H9 (cell line): Measurements from ENCODE around the gene UMPS. TPM values are rescaled to one million over a fixed set of nuclear protein-coding genes. Genes with fewer than 3 reads are reported as not detected.

Experiments
- DNase-seq: peaks from one replicate; pipeline ENCODE4 v3.0.0-alpha.2; 2017
- H2AFZ ChIP-seq: one replicate; pipeline ENCODE4 v1.6.1; 2013; ENCODE audit warnings: mild to moderate bottlenecking, low read length, control low read depth, moderate library complexity
- H2AK5ac ChIP-seq: 2 replicates; pipeline ENCODE4 v1.6.1; 2013; ENCODE audit warnings: low read length, control low read depth, mixed read lengths; ENCODE audit not compliant: insufficient read length
- H2BK120ac ChIP-seq: one replicate; pipeline ENCODE4 v1.6.1; 2013; ENCODE audit warnings: low read depth, mild to moderate bottlenecking, low read length, control low read depth, inconsistent platforms; ENCODE audit not compliant: poor library complexity, severe bottlenecking
- H2BK12ac ChIP-seq: 2 replicates; pipeline ENCODE4 v1.6.1; 2013; ENCODE audit warnings: low read length, control low read depth, mixed read lengths, low read depth; ENCODE audit not compliant: insufficient read length
- H2BK15ac ChIP-seq: 2 replicates; pipeline ENCODE4 v1.6.1; 2013; ENCODE audit warnings: low read depth, low read length, control low read depth
- H2BK20ac ChIP-seq: one replicate; pipeline ENCODE4 v1.6.1; 2013; ENCODE audit warnings: low read depth, mild to moderate bottlenecking, low read length, control low read depth, inconsistent platforms; ENCODE audit not compliant: poor library complexity, severe bottlenecking
- H2BK5ac ChIP-seq: 2 replicates; pipeline ENCODE4 v1.6.1; 2013; ENCODE audit warnings: low read length, control low read depth, mixed read lengths; ENCODE audit not compliant: insufficient read length
- H3K14ac ChIP-seq: 2 replicates; pipeline ENCODE4 v1.6.1; 2013; ENCODE audit warnings: low read length, control low read depth; ENCODE audit not compliant: insufficient read depth
- H3K18ac ChIP-seq: 2 replicates; pipeline ENCODE4 v1.6.1; 2013; ENCODE audit warnings: low read depth, mild to moderate bottlenecking, mixed read lengths, low read length, control low read depth; ENCODE audit not compliant: insufficient read length
- H3K23ac ChIP-seq: 2 replicates; pipeline ENCODE4 v1.6.1; 2013; ENCODE audit warnings: low read length, control low read depth, mixed read lengths, low read depth; ENCODE audit not compliant: insufficient read length
- H3K23me2 ChIP-seq: 2 replicates; pipeline ENCODE4 v1.6.1; 2013; ENCODE audit warnings: low read depth, mild to moderate bottlenecking, mixed read lengths, low read length, control low read depth; ENCODE audit not compliant: insufficient read length, poor library complexity, severe bottlenecking
- H3K27ac ChIP-seq: 2 replicates; pipeline ENCODE4 v1.5.1; 2013; ENCODE audit warnings: low read length, control low read depth, mixed read lengths, low read depth; ENCODE audit not compliant: insufficient read length
- H3K27me3 ChIP-seq: 2 replicates; pipeline ENCODE4 v1.6.1; 2013; ENCODE audit warnings: low read length, control low read depth, inconsistent platforms; ENCODE audit not compliant: insufficient read depth
- H3K4ac ChIP-seq: 2 replicates; pipeline ENCODE4 v1.6.1; 2013; ENCODE audit warnings: low read depth, mild to moderate bottlenecking, control low read depth, inconsistent platforms, low read length, moderate library complexity
- H3K4me1 ChIP-seq: 2 replicates; pipeline ENCODE4 v1.6.1; 2013; ENCODE audit warnings: low read length, control low read depth, inconsistent platforms; ENCODE audit not compliant: insufficient read depth
- H3K4me2 ChIP-seq: 2 replicates; pipeline ENCODE4 v1.6.1; 2013; ENCODE audit warnings: low read length, control low read depth, mixed read lengths; ENCODE audit not compliant: insufficient read length, insufficient read depth
- H3K56ac ChIP-seq: 2 replicates; pipeline ENCODE4 v1.6.1; 2013; ENCODE audit warnings: low read depth, mild to moderate bottlenecking, mixed read lengths, low read length, control low read depth; ENCODE audit not compliant: insufficient read length
- H3K79me1 ChIP-seq: 2 replicates; pipeline ENCODE4 v1.6.1; 2013; ENCODE audit warnings: low read depth, mild to moderate bottlenecking, moderate library complexity, low read length, control low read depth, inconsistent platforms; ENCODE audit not compliant: insufficient read depth, poor library complexity, severe bottlenecking
- H3K79me2 ChIP-seq: 2 replicates; pipeline ENCODE4 v1.6.1; 2013; ENCODE audit warnings: low read length, control low read depth, inconsistent platforms; ENCODE audit not compliant: insufficient read depth
- H3K9ac ChIP-seq: 2 replicates; pipeline ENCODE4 v1.6.1; 2013; ENCODE audit warnings: low read length, control low read depth, mixed read lengths; ENCODE audit not compliant: insufficient read length; ENCODE audit errors: extremely low read depth
- H3K9me3 ChIP-seq: one replicate; pipeline ENCODE4 v1.6.1; 2013; ENCODE audit warnings: low read depth, low read length, inconsistent platforms; ENCODE audit not compliant: control insufficient read depth
- H3T11ph ChIP-seq: one replicate; pipeline ENCODE4 v1.6.1; 2013; ENCODE audit warnings: mild to moderate bottlenecking, low read length, control low read depth, inconsistent platforms
- H4K20me1 ChIP-seq: one replicate; pipeline ENCODE4 v1.6.1; 2013; ENCODE audit not compliant: control insufficient read depth, insufficient read length, insufficient read depth
- H4K5ac ChIP-seq: 2 replicates; pipeline ENCODE4 v1.6.1; 2013; ENCODE audit warnings: low read depth, mild to moderate bottlenecking, mixed read lengths, low read length, control low read depth; ENCODE audit not compliant: insufficient read length
- H4K8ac ChIP-seq: replicated peaks from 2 replicates; pipeline ENCODE4 v1.6.1; 2013; ENCODE audit warnings: low read length, control low read depth, mixed read lengths, low read depth; ENCODE audit not compliant: insufficient read length
- H4K91ac ChIP-seq: 2 replicates; pipeline ENCODE4 v1.6.1; 2013; ENCODE audit warnings: low read depth, mild to moderate bottlenecking, moderate library complexity, mixed read lengths, low read length, control low read depth; ENCODE audit not compliant: insufficient read length
- H3K27ac Mint-ChIP-seq, 3 experiments: 2 replicates in 2 of 3; 3 replicates in 1 of 3; pipeline ENCODE4 v1.8.0; 2020 to 2021; ENCODE audit warnings: mixed read lengths in 3 of 3, mild to moderate bottlenecking in 1 of 3, moderate library complexity in 1 of 3
- H3K27me3 Mint-ChIP-seq: 2 replicates; pipeline ENCODE4 v1.8.0; 2021; ENCODE audit warnings: low read depth, mild to moderate bottlenecking, moderate library complexity, mixed read lengths
- H3K36me3 Mint-ChIP-seq, 3 experiments: 2 replicates in 2 of 3; 3 replicates in 1 of 3; pipeline ENCODE4 v1.8.0; 2020 to 2021; ENCODE audit warnings: low read depth in 3 of 3, mixed read lengths in 3 of 3; ENCODE audit not compliant: insufficient read depth in 1 of 3
- H3K4me1 Mint-ChIP-seq, 2 experiments: 2 replicates each; pipeline ENCODE4 v1.8.0; 2020; ENCODE audit warnings: mixed read lengths in 2 of 2
- H3K4me3 Mint-ChIP-seq, 2 experiments: 2 replicates in 1 of 2; 3 replicates in 1 of 2; pipeline ENCODE4 v1.8.0; 2020 to 2021; ENCODE audit warnings: mild to moderate bottlenecking in 2 of 2, mixed read lengths in 2 of 2, moderate library complexity in 1 of 2
- H3K9me3 Mint-ChIP-seq, 2 experiments: 2 replicates in 1 of 2; 3 replicates in 1 of 2; pipeline ENCODE4 v1.8.0; 2020; ENCODE audit warnings: mild to moderate bottlenecking in 2 of 2, mixed read lengths in 2 of 2, moderate library complexity in 1 of 2
- CTCF ChIP-seq: fragments of 200-600 bp; sonication (generic); conservative IDR thresholded peaks from 3 replicates; pipeline ENCODE4 v1.8.0; 2021; ENCODE audit warnings: antibody characterized with exemption, mild to moderate bottlenecking
- WGBS: extraction: QIAGEN DNeasy Blood & Tissue Kit; methylation state at CpG from one replicate; pipeline ENCODE4 v1.1.7; 2013; ENCODE audit warnings: missing lambda C conversion rate, low lambda C conversion rate, mixed read lengths; ENCODE audit not compliant: insufficient read length; ENCODE audit errors: extremely low coverage; 5-methylcytosine and 5-hydroxymethylcytosine counted together
- total RNA-seq: library from RNA; stranded (reverse); gene quantifications from 2 replicates; pipeline ENCODE4 v1.2.1, GENCODE V29; 2021

The UMPS gene
- total RNA-seq, 1 experiment from 2014 or later = 65.4 TPM

GRCh38 chr3:124791639-124792151, 61.4 kb downstream of the UMPS start:
- Histone ChIP-seq H3K27ac (no peak overlapping the region), H4K8ac (no peak overlapping the region), H2BK20ac (no peak overlapping the region), H3K18ac (no peak overlapping the region), H3K27me3 (no peaks in the 10 kb centered on the region; the same call in 1 of the 2 replicates), H2AFZ (no peak overlapping the region), H3K4me1 (no peaks in the 10 kb centered on the region), H3K9ac (no peak overlapping the region), H3K56ac (no peak overlapping the region), H4K91ac (no peak overlapping the region), H4K5ac (no peak overlapping the region), H3T11ph (no peak overlapping the region), H3K79me1 (no peaks in the 10 kb centered on the region), H3K9me3 (no peaks in the 10 kb centered on the region), H3K23ac (no peak overlapping the region), H3K79me2 (peaks cover 1% of the 10 kb centered on the region; the same call in 1 of the 2 replicates), H3K23me2 (no peaks in the 10 kb centered on the region), H2BK120ac (no peak overlapping the region), H3K4ac (no peak overlapping the region), H2AK5ac (no peak overlapping the region), H2BK15ac (no peak overlapping the region), H2BK5ac (no peak overlapping the region), H3K4me2 (no peak overlapping the region), H4K20me1 (no peaks in the 10 kb centered on the region), H2BK12ac (no peak overlapping the region), H3K14ac (no peak overlapping the region)
- peaks cover 3 to 4% of the 10 kb centered on the region in 2 experiments; a peak in 3 of 4 replicates for H3K4me1 Mint-ChIP-seq
- no peaks in the 10 kb centered on the region for H3K27me3 Mint-ChIP-seq
- H3K27ac Mint-ChIP-seq = peak overlapping the region; percentile 28 to 79 (median 57); a peak in 4 of 7 replicates
- no peak overlapping the region for H3K4me3 Mint-ChIP-seq
- no peak for DNase-seq
- TF ChIP-seq CTCF = no peak
- H3K36me3 Mint-ChIP-seq = peaks cover 21 to 61% (median 25%) of the 10 kb centered on the region in 3 experiments; a peak in 6 of 7 replicates
- H3K9me3 Mint-ChIP-seq = no peaks in the 10 kb centered on the region
- no CpG with 5 or more reads among the region's 8 CpGs for WGBS
